GM23248 (cell line): ENCODE measurements around the gene PPP2R2B.

ENCODE experiments used
- EZH2 ChIP-seq: fragments of 200-600 bp; sonication (generic); IDR thresholded peaks from 2 replicates; pipeline ENCODE4 v1.6.1; 2018; ENCODE audit warnings: antibody characterized with exemption, mild to moderate bottlenecking; ENCODE audit not compliant: insufficient read depth, poor library complexity, severe bottlenecking
- EZH2phosphoT487 ChIP-seq: fragments of 200-600 bp; sonication (generic); IDR thresholded peaks from 2 replicates; pipeline ENCODE4 v1.6.1; 2018; ENCODE audit warnings: antibody characterized with exemption, moderate library complexity, mild to moderate bottlenecking, low read depth; ENCODE audit not compliant: insufficient read depth

DNA sequence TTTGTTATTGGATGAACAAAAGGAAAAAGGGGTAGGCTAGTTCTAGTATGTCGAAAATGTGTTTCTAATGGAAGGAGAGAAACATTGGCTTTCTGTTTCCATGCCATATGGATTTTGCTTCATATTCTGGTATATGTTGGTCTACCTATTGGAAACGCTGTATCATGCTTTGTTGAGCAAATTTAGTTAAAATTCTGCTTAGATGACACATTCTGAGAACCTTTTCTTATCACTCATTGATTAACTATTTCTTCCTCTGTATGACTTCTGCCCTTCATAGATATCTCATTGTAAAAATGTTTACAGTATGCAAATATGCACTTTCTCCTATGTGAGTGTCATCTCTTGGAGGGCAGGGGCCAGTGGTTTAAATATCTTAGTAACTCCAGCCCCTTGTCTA lies 293.8 kb downstream of the PPP2R2B start:
- TF ChIP-seq EZH2 = no peak
- TF ChIP-seq EZH2phosphoT487 = no peak
